GM10266 (cell line): Measurements from ENCODE around the gene SELENOI.

Experiments used
- DNase-seq: peaks from one replicate; pipeline ENCODE4 v3.0.0; 2012; ENCODE audit errors: extremely low spot score
- CTCF ChIP-seq: IDR thresholded peaks from 2 replicates; pipeline ENCODE4 v1.5.1; 2012; ENCODE audit warnings: mild to moderate bottlenecking, low read depth; ENCODE audit not compliant: control insufficient read depth, insufficient read depth; ENCODE audit errors: missing control alignments

SELENOI gene

GRCh38 chr2:26399771-26400376 lies 53.9 kb downstream of the SELENOI start:
- DNase-seq, result no peak
- TF ChIP-seq CTCF, result no peak

GRCh38 chr2:26400723-26401122 lies 54.8 kb downstream of the SELENOI start:
- DNase-seq, result no peak
- no peak for TF ChIP-seq CTCF

GRCh38 chr2:26401739-26402541 lies 56.0 kb downstream of the SELENOI start, which contains the start of gene DRC1:
DRC1 (plus strand) TSS chr2:26401920; CDS start chr2:26401990, 70 bp downstream.
- TF ChIP-seq CTCF, result no peak
- DNase-seq, result peak; percentile 66

GRCh38 chr2:26407526-26407925 lies 61.6 kb downstream of the SELENOI start:
- DNase-seq, result no peak
- TF ChIP-seq CTCF, result no peak

- no peak for TF ChIP-seq CTCF
- DNase-seq, result no peak
Observed at GRCh38 chr2:26409785-26410184, 63.8 kb downstream of the SELENOI start.

GRCh38 chr2:26410764-26411243 lies 64.9 kb downstream of the SELENOI start:
- no peak for DNase-seq
- no peak for TF ChIP-seq CTCF

- DNase-seq, result no peak
- no peak for TF ChIP-seq CTCF
Observed at GRCh38 chr2:26411419-26411818, 65.5 kb downstream of the SELENOI start.
